ENCODE measurements around the gene SKAP2.
A peak's percentile ranks its signal among the peaks of the same experiment; 100 is the strongest.

The SKAP2 gene

GRCh38 chr7:26696161-26696560, 168.2 kb downstream of the SKAP2 start:
- DNase-seq (ENCODE audit: low read depth in 2 of 2), result no peak

- no peak for DNase-seq (ENCODE audit: low read depth in 2 of 2)
These were observed 169.7 kb downstream of the SKAP2 start for GRCh38 chr7:26694713-26695112.

GRCh38 chr7:26694141-26694540, 170.2 kb downstream of the SKAP2 start:
- no peak for DNase-seq (ENCODE audit: low read depth in 2 of 2)

GRCh38 chr7:26691886-26692285, 172.5 kb downstream of the SKAP2 start:
- no peak for DNase-seq (ENCODE audit: low read depth in 2 of 2)

- no peak for DNase-seq (ENCODE audit: low read depth in 2 of 2)
These were observed 173.0 kb downstream of the SKAP2 start for GRCh38 chr7:26691406-26691805.

GRCh38 chr7:26690135-26690805, 174.1 kb downstream of the SKAP2 start:
- DNase-seq (ENCODE audit: low read depth in 2 of 2), result no peak

GRCh38 chr7:26688936-26689506, 175.4 kb downstream of the SKAP2 start:
- no peak for DNase-seq (ENCODE audit: low read depth in 2 of 2)

GRCh38 chr7:26688388-26688787, 176.0 kb downstream of the SKAP2 start:
- no peak for DNase-seq (ENCODE audit: low read depth in 2 of 2)

- no peak for DNase-seq (ENCODE audit: low read depth in 2 of 2)
These were observed 177.4 kb downstream of the SKAP2 start for GRCh38 chr7:26687032-26687431.

- no peak for DNase-seq (ENCODE audit: low read depth in 2 of 2)
These were observed 177.9 kb downstream of the SKAP2 start for GRCh38 chr7:26686448-26686981.

GRCh38 chr7:26685606-26686005, 178.8 kb downstream of the SKAP2 start:
- no peak for DNase-seq (ENCODE audit: low read depth in 2 of 2)

GRCh38 chr7:26684447-26684846, 179.9 kb downstream of the SKAP2 start:
- DNase-seq (ENCODE audit: low read depth in 2 of 2), result no peak

GRCh38 chr7:26683277-26683676, 181.1 kb downstream of the SKAP2 start:
- no peak for DNase-seq (ENCODE audit: low read depth in 2 of 2)

GRCh38 chr7:26681819-26682418, 182.5 kb downstream of the SKAP2 start:
- DNase-seq (ENCODE audit: low read depth in 2 of 2), result no peak

- no peak for DNase-seq (ENCODE audit: low read depth in 2 of 2)
These were observed 183.8 kb downstream of the SKAP2 start for GRCh38 chr7:26680587-26680986.

GRCh38 chr7:26675143-26675887, 189.1 kb downstream of the SKAP2 start:
- DNase-seq (ENCODE audit: low read depth in 2 of 2), result no peak

- no peak for DNase-seq (ENCODE audit: low read depth in 2 of 2)
These were observed 190.5 kb downstream of the SKAP2 start for GRCh38 chr7:26673858-26674257.

- DNase-seq (ENCODE audit: low read depth in 2 of 2), result no peak
These were observed 191.1 kb downstream of the SKAP2 start for GRCh38 chr7:26673271-26673670.

GRCh38 chr7:26670841-26671240, 193.5 kb downstream of the SKAP2 start:
- DNase-seq (ENCODE audit: low read depth in 2 of 2), result no peak

GRCh38 chr7:26670290-26670689, 194.1 kb downstream of the SKAP2 start:
- DNase-seq (ENCODE audit: low read depth in 2 of 2), result no peak

- no peak for DNase-seq (ENCODE audit: low read depth in 2 of 2)
These were observed 195.6 kb downstream of the SKAP2 start for GRCh38 chr7:26668821-26669220.

GRCh38 chr7:26667514-26668133, 196.8 kb downstream of the SKAP2 start:
- DNase-seq (ENCODE audit: low read depth in 2 of 2), result peak in 1 of 2 donors; percentile 3
